Osteoblast (primary cell): ENCODE results near the gene MACROD2. TPM values are rescaled to one million over a fixed set of nuclear protein-coding genes. Genes with fewer than 3 reads are reported as not detected.

Experiments used
- DNase-seq: peaks from one replicate; pipeline ENCODE4 v3.0.0; 2011; ENCODE audit warnings: low spot score, mixed read lengths; ENCODE audit not compliant: insufficient read length; ENCODE audit errors: missing footprints
- H2AFZ ChIP-seq: 2 replicates; pipeline ENCODE4 v1.6.0; 2011; ENCODE audit warnings: mild to moderate bottlenecking, low read length
- H3K27ac ChIP-seq: 2 replicates; pipeline ENCODE4 v1.5.1; 2011; ENCODE audit warnings: mild to moderate bottlenecking, low read depth, low read length, moderate library complexity
- H3K27me3 ChIP-seq: 2 replicates; pipeline ENCODE4 v1.6.0; 2012; ENCODE audit warnings: mild to moderate bottlenecking, control low read depth, inconsistent platforms, low read length, moderate library complexity; ENCODE audit not compliant: insufficient read depth
- H3K36me3 ChIP-seq: 2 replicates; pipeline ENCODE4 v1.5.1; 2011; ENCODE audit warnings: mild to moderate bottlenecking, low read length, control low read depth, moderate library complexity; ENCODE audit not compliant: insufficient read depth
- H3K4me1 ChIP-seq: 2 replicates; pipeline ENCODE4 v1.5.1; 2011; ENCODE audit warnings: mild to moderate bottlenecking, low read length, control low read depth, moderate library complexity; ENCODE audit not compliant: insufficient read depth
- H3K4me2 ChIP-seq: 2 replicates; pipeline ENCODE4 v1.6.0; 2011; ENCODE audit warnings: mild to moderate bottlenecking, low read length; ENCODE audit not compliant: insufficient read depth
- H3K4me3 ChIP-seq: fragments of 200-600 bp; sonication (generic); 3 replicates; pipeline ENCODE4 v1.5.1; 2012; ENCODE audit warnings: mild to moderate bottlenecking, low read length, inconsistent platforms; ENCODE audit not compliant: insufficient read depth
- H3K79me2 ChIP-seq: 2 replicates; pipeline ENCODE4 v1.6.0; 2012; ENCODE audit warnings: mild to moderate bottlenecking, low read length, control low read depth, inconsistent platforms; ENCODE audit not compliant: insufficient read depth
- H3K9me3 ChIP-seq: 2 replicates; pipeline ENCODE4 v1.5.1; 2011; ENCODE audit warnings: low read depth, low read length, control low read depth
- H4K20me1 ChIP-seq: 2 replicates; pipeline ENCODE4 v1.6.0; 2012; ENCODE audit warnings: mild to moderate bottlenecking, low read length, control low read depth; ENCODE audit not compliant: insufficient read depth
- total RNA-seq: library from RNA; depleted of rRNA; stranded (reverse); fragments of >200 nt; gene quantifications from 2 replicates; pipeline ENCODE4 v1.2.3, GENCODE V29; 2012
- TF ChIP-seq, protein P1 (sequence below): IDR thresholded peaks from 2 replicates; pipeline ENCODE4 v1.5.1; 2011; ENCODE audit warnings: mild to moderate bottlenecking, low read depth, low read length, moderate library complexity; ENCODE audit errors: extremely low read depth

MACROD2 gene
- total RNA-seq, 1 donor, result 4.0 TPM

- Histone ChIP-seq H2AFZ (no peak overlapping the region), H3K36me3 (no peaks in the 10 kb centered on the region), H3K4me2 (no peak overlapping the region), H3K79me2 (no peaks in the 10 kb centered on the region), H3K27ac (no peak overlapping the region), H3K4me3 (no peak overlapping the region), H4K20me1 (no peaks in the 10 kb centered on the region), H3K9me3 (no peaks in the 10 kb centered on the region), H3K4me1 (no peaks in the 10 kb centered on the region), H3K27me3 (no peaks in the 10 kb centered on the region)
- TF ChIP-seq, protein P1, sequence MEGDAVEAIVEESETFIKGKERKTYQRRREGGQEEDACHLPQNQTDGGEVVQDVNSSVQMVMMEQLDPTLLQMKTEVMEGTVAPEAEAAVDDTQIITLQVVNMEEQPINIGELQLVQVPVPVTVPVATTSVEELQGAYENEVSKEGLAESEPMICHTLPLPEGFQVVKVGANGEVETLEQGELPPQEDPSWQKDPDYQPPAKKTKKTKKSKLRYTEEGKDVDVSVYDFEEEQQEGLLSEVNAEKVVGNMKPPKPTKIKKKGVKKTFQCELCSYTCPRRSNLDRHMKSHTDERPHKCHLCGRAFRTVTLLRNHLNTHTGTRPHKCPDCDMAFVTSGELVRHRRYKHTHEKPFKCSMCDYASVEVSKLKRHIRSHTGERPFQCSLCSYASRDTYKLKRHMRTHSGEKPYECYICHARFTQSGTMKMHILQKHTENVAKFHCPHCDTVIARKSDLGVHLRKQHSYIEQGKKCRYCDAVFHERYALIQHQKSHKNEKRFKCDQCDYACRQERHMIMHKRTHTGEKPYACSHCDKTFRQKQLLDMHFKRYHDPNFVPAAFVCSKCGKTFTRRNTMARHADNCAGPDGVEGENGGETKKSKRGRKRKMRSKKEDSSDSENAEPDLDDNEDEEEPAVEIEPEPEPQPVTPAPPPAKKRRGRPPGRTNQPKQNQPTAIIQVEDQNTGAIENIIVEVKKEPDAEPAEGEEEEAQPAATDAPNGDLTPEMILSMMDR, result no peak
- no peak for DNase-seq
Measured at GRCh38 chr20:15253431-15253830, 1258.1 kb downstream of the MACROD2 start.

GRCh38 chr20:15256676-15257568 is 1261.6 kb downstream of the MACROD2 start:
- Histone ChIP-seq H3K27me3 (no peaks in the 10 kb centered on the region), H3K36me3 (no peaks in the 10 kb centered on the region), H3K27ac (no peak overlapping the region), H2AFZ (no peak overlapping the region), H4K20me1 (no peaks in the 10 kb centered on the region), H3K4me1 (no peaks in the 10 kb centered on the region), H3K9me3 (no peaks in the 10 kb centered on the region), H3K4me2 (no peak overlapping the region), H3K79me2 (no peaks in the 10 kb centered on the region), H3K4me3 (no peak overlapping the region)
- no peak for DNase-seq
- TF ChIP-seq, protein P1, result no peak

DNA sequence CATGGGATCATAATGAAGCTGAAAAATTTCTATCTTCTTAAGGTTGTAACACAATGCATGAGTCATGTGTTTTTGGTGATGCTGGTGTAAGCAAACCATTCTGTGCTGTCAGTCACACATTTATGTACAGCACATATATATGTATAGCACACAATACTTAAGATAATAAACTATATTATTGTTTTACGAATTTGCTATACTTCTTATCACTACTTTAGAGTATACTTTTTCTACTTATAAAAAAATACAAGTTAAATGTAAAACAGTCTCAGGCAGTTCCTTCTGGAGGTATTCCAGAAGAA is 1262.2 kb downstream of the MACROD2 start:
- Histone ChIP-seq H3K4me3 (no peak overlapping the region), H3K36me3 (no peaks in the 10 kb centered on the region), H4K20me1 (no peaks in the 10 kb centered on the region), H2AFZ (no peak overlapping the region), H3K9me3 (no peaks in the 10 kb centered on the region), H3K27me3 (no peaks in the 10 kb centered on the region), H3K4me2 (no peak overlapping the region), H3K27ac (no peak overlapping the region), H3K79me2 (no peaks in the 10 kb centered on the region), H3K4me1 (no peaks in the 10 kb centered on the region)
- no peak for DNase-seq
- TF ChIP-seq, protein P1, result no peak

GRCh38 chr20:15265581-15266309 is 1270.4 kb downstream of the MACROD2 start:
- TF ChIP-seq, protein P1, result no peak
- H3K4me1 ChIP-seq, result no peaks in the 10 kb centered on the region
- no peak overlapping the region for H3K4me2 ChIP-seq
- H3K79me2 ChIP-seq, result no peaks in the 10 kb centered on the region
- H4K20me1 ChIP-seq, result no peaks in the 10 kb centered on the region
- no peak overlapping the region for H3K4me3 ChIP-seq
- H3K9me3 ChIP-seq, result no peaks in the 10 kb centered on the region
- no peaks in the 10 kb centered on the region for H3K36me3 ChIP-seq
- no peaks in the 10 kb centered on the region for H3K27me3 ChIP-seq
- no peak for DNase-seq
- no peak overlapping the region for H2AFZ ChIP-seq
- no peak overlapping the region for H3K27ac ChIP-seq
